ENCODE measurements around the gene TPPP2. TPM values are rescaled to one million over a fixed set of nuclear protein-coding genes. Genes with fewer than 3 reads are reported as not detected.

The TPPP2 gene
- total RNA-seq, 1 donor from 2014 or later = not detected

GRCh38 chr14:21018781-21019180 lies 11.2 kb upstream of the TPPP2 start:
- intact Hi-C loops (cut with micrococcal nuclease) = no loop called here
- no peak for TF ChIP-seq CTCF (IDR thresholded peaks at IDR 0.05)
- CTCF ChIA-PET = interaction anchor here (0.7 to 12.2 kb wide), 5 partner anchors 16 to 88 kb away, joined by 3 to 257 read pairs (median 3); partner anchors contain the start of genes ARHGEF40 and TMEM253
- no peaks in the 10 kb centered on the region for H3K9me3 Mint-ChIP-seq
- DNase-seq (no peak), ATAC-seq (ENCODE audit: low read depth) (no peak)
- peaks cover 7% of the 10 kb centered on the region for H3K4me1 Mint-ChIP-seq
- H3K27ac Mint-ChIP-seq = no peak overlapping the region
- peaks cover 41% of the 10 kb centered on the region for H3K27me3 Mint-ChIP-seq
- no peak overlapping the region for H3K4me3 Mint-ChIP-seq
- peaks cover 8% of the 10 kb centered on the region for H3K36me3 Mint-ChIP-seq (ENCODE audit: low read depth)
- POLR2A ChIA-PET = interaction anchor here (1.0 kb wide), 1 partner anchor 68 kb away, joined by 3 read pairs; no protein-coding TSS in a partner anchor

GRCh38 chr14:21019366-21019765 lies 10.7 kb upstream of the TPPP2 start:
- intact Hi-C loops (cut with micrococcal nuclease) = no loop called here
- Mint-ChIP-seq H3K36me3 (ENCODE audit: low read depth) (peaks cover 8% of the 10 kb centered on the region), H3K9me3 (no peaks in the 10 kb centered on the region), H3K4me1 (peaks cover 13% of the 10 kb centered on the region), H3K27me3 (peaks cover 45% of the 10 kb centered on the region), H3K4me3 (no peak overlapping the region), H3K27ac (no peak overlapping the region)
- ChIA-PET CTCF (interaction anchor here (0.7 to 12.2 kb wide), 4 partner anchors 16 to 87 kb away, joined by 3 to 257 read pairs (median 4); partner anchors contain the start of gene TMEM253), POLR2A (interaction anchor here (1.0 kb wide), 1 partner anchor 68 kb away, joined by 3 read pairs; no protein-coding TSS in a partner anchor)
- no peak for TF ChIP-seq CTCF (IDR thresholded peaks at IDR 0.05)
- DNase-seq = no peak
- no peak for ATAC-seq (ENCODE audit: low read depth)

- ChIA-PET CTCF (interaction anchor here (0.8 to 12.2 kb wide), 2 partner anchors 45 to 85 kb away, joined by 3 to 257 read pairs; partner anchors contain the start of gene TMEM253), POLR2A (no interaction called here)
- DNase-seq (no peak), ATAC-seq (ENCODE audit: low read depth) (no peak)
- H3K9me3 Mint-ChIP-seq = no peaks in the 10 kb centered on the region
- intact Hi-C loops (cut with micrococcal nuclease) = no loop called here
- peaks cover 38% of the 10 kb centered on the region for H3K27me3 Mint-ChIP-seq
- no peak for TF ChIP-seq CTCF (IDR thresholded peaks at IDR 0.05)
- no peak overlapping the region for H3K27ac Mint-ChIP-seq
- H3K36me3 Mint-ChIP-seq (ENCODE audit: low read depth) = peaks cover 10% of the 10 kb centered on the region
- H3K4me1 Mint-ChIP-seq = peaks cover 18% of the 10 kb centered on the region
- H3K4me3 Mint-ChIP-seq = no peak overlapping the region
These were observed 9.0 kb upstream of the TPPP2 start for GRCh38 chr14:21020977-21021545.

GRCh38 chr14:21022686-21023085 lies 7.3 kb upstream of the TPPP2 start:
- ATAC-seq (ENCODE audit: low read depth) (no peak), DNase-seq (no peak)
- ChIA-PET POLR2A (no interaction called here), CTCF (interaction anchor here (1.0 to 2.6 kb wide), 2 partner anchors 8 to 71 kb away, joined by 3 to 12 read pairs; no protein-coding TSS in a partner anchor)
- H3K36me3 Mint-ChIP-seq (ENCODE audit: low read depth) = peaks cover 7% of the 10 kb centered on the region
- TF ChIP-seq CTCF (IDR thresholded peaks at IDR 0.05) = no peak
- H3K27me3 Mint-ChIP-seq = peaks cover 34% of the 10 kb centered on the region
- peak overlapping the region; percentile 20 for H3K4me3 Mint-ChIP-seq
- no peaks in the 10 kb centered on the region for H3K9me3 Mint-ChIP-seq
- H3K4me1 Mint-ChIP-seq = peaks cover 18% of the 10 kb centered on the region
- intact Hi-C loops (cut with micrococcal nuclease) = no loop called here
- no peak overlapping the region for H3K27ac Mint-ChIP-seq

GRCh38 chr14:21023174-21023573 lies 6.8 kb upstream of the TPPP2 start:
- TF ChIP-seq CTCF (IDR thresholded peaks at IDR 0.05) = no peak
- ATAC-seq (ENCODE audit: low read depth) (no peak), DNase-seq (no peak)
- peaks cover 7% of the 10 kb centered on the region for H3K36me3 Mint-ChIP-seq (ENCODE audit: low read depth)
- ChIA-PET POLR2A (no interaction called here), CTCF (interaction anchor here (0.8 to 2.6 kb wide), 4 partner anchors 8 to 70 kb away, joined by 3 to 12 read pairs (median 3); no protein-coding TSS in a partner anchor)
- peaks cover 18% of the 10 kb centered on the region for H3K4me1 Mint-ChIP-seq
- no peak overlapping the region for H3K27ac Mint-ChIP-seq
- H3K9me3 Mint-ChIP-seq = no peaks in the 10 kb centered on the region
- intact Hi-C loops (cut with micrococcal nuclease) = no loop called here
- no peak overlapping the region for H3K4me3 Mint-ChIP-seq
- peaks cover 34% of the 10 kb centered on the region for H3K27me3 Mint-ChIP-seq

Data from activated B cell treated with CpG ODN at 0.5 μM for 24 hours (primary cell).